ENCODE results near the gene RRP15. TPM values are rescaled to one million over a fixed set of nuclear protein-coding genes. Genes with fewer than 3 reads are reported as not detected.

The RRP15 gene, protein sequence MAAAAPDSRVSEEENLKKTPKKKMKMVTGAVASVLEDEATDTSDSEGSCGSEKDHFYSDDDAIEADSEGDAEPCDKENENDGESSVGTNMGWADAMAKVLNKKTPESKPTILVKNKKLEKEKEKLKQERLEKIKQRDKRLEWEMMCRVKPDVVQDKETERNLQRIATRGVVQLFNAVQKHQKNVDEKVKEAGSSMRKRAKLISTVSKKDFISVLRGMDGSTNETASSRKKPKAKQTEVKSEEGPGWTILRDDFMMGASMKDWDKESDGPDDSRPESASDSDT
- total RNA-seq (2012; rRNA removed): 6.3 and 8.1 TPM in 2 replicates

- Histone ChIP-seq H3K4me2 (ENCODE audit: low read length) (peak within 1 kb of the TSS; percentile 96), H3K4me3 (ENCODE audit: low read length) (peak within 1 kb of the TSS; percentile 98), H3K4me1 (ENCODE audit: control insufficient read depth, insufficient read depth, low read length) (peaks cover 9% of the 10 kb centered on the region), H3K9ac (ENCODE audit: low read depth, low read length) (peak within 1 kb of the TSS; percentile 93), H3K9me3 (replicated peaks; ENCODE audit: low read length) (no peaks in the 10 kb centered on the region), H3K27me3 (ENCODE audit: control insufficient read depth, insufficient read depth, low read length) (no peaks in the 10 kb centered on the region), H3K36me3 (ENCODE audit: insufficient read depth, low read length) (no peaks in the 10 kb centered on the region)
These were observed at the start of gene RRP15 for GRCh38 chr1:218284917-218285635. Gene RRP15, plus strand, starts transcription at chr1:218285293. Its CDS starts 24 bp downstream, at chr1:218285317.

DNA sequence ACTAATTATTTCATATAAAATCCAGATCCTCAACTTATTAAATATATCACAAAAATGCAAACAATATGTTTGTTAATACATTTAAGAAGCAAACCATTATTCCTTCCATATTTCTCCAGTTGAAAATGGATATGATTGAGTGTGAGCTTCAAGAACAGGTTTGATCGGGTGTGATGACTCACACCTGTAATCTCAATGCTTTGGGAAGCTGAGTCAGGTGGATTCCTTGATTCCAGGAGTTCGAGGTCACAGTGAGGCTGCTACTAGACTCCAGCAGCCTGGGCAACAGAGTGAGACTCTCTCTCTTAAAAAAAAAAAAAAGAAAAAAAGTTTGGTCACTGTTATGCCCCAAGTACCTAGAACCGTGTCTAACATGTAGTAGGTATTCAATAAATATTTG is 42.9 kb upstream of the RRP15 start:
- Histone ChIP-seq H3K9ac (ENCODE audit: low read depth, low read length) (no peak overlapping the region), H3K4me3 (ENCODE audit: low read length) (no peak overlapping the region), H3K9me3 (replicated peaks; ENCODE audit: low read length) (no peaks in the 10 kb centered on the region)

DNA sequence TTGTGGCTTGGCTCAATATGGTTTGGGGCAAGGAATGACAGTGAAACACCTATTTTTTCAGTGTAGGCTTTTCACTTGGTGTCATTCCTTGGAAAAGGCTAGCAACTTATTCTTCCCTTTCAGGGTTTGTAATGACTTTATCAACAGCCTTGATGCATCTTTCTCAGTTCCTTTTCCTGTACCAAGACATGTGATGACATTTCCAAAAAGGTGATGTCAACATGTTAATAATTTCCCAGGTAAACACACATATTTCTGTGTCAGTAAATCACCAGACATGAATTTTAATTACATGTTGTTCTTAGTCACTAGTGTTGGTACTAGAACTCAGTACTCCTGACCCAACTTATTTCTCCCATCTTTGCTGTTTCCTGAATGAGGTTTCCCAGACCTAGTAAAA is 37.8 kb upstream of the RRP15 start:
- Histone ChIP-seq H3K4me3 (ENCODE audit: low read length) (no peak overlapping the region), H3K27me3 (ENCODE audit: control insufficient read depth, insufficient read depth, low read length) (no peaks in the 10 kb centered on the region), H3K9me3 (replicated peaks; ENCODE audit: low read length) (no peaks in the 10 kb centered on the region), H3K36me3 (ENCODE audit: insufficient read depth, low read length) (no peaks in the 10 kb centered on the region), H3K4me1 (ENCODE audit: control insufficient read depth, insufficient read depth, low read length) (no peaks in the 10 kb centered on the region), H3K9ac (ENCODE audit: low read depth, low read length) (no peak overlapping the region), H3K4me2 (ENCODE audit: low read length) (no peak overlapping the region)

More for the DNA sequence above, 42.9 kb upstream of the RRP15 start:
- Histone ChIP-seq H3K4me1 (ENCODE audit: control insufficient read depth, insufficient read depth, low read length) (no peaks in the 10 kb centered on the region), H3K27me3 (ENCODE audit: control insufficient read depth, insufficient read depth, low read length) (no peaks in the 10 kb centered on the region), H3K36me3 (ENCODE audit: insufficient read depth, low read length) (no peaks in the 10 kb centered on the region), H3K4me2 (ENCODE audit: low read length) (no peak overlapping the region)

DNA sequence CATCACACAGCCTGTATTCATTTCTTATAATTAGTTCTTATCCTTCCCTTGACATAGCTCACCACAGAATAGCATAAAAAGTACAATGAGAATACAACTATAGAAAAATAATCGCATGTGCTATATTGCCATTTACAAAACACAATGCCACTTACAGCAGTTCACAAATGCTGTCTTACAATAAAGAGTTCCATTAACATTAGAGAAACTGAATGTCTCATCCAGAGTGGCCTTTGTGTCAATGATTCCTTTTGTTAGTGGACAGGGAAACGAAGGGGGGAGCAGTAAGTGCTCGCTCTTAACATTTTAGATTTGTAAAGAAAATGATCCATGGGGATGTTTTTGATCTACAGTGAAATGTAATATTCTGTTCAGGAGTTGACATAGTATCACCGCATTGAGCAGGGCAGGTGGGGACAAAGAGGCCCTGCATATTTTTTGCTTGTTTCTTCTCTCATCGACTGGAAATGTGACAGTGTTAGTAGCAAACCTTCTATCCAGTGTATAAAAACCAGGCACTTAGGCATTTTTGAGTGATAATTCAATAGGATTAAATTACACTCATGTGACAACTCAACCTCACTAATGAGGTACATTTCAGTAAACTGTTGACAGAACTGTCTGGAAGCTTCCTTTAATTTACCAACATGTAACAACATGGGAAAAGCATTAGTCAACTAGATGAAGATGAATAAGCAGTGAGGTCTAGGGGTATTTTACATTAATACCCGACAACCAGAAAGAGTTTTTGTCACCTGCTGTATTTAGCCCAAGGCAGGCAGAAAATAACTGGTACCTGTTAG is 35.6 kb upstream of the RRP15 start:
- Histone ChIP-seq H3K9ac (ENCODE audit: low read depth, low read length) (no peak overlapping the region), H3K36me3 (ENCODE audit: insufficient read depth, low read length) (no peaks in the 10 kb centered on the region), H3K4me2 (ENCODE audit: low read length) (no peak overlapping the region), H3K9me3 (replicated peaks; ENCODE audit: low read length) (no peaks in the 10 kb centered on the region), H3K27me3 (ENCODE audit: control insufficient read depth, insufficient read depth, low read length) (no peaks in the 10 kb centered on the region), H3K4me1 (ENCODE audit: control insufficient read depth, insufficient read depth, low read length) (no peaks in the 10 kb centered on the region), H3K4me3 (ENCODE audit: low read length) (no peak overlapping the region)

- Histone ChIP-seq H3K27me3 (ENCODE audit: control insufficient read depth, insufficient read depth, low read length) (no peaks in the 10 kb centered on the region), H3K4me3 (ENCODE audit: low read length) (no peak overlapping the region), H3K36me3 (ENCODE audit: insufficient read depth, low read length) (no peaks in the 10 kb centered on the region), H3K9ac (ENCODE audit: low read depth, low read length) (no peak overlapping the region), H3K9me3 (replicated peaks; ENCODE audit: low read length) (no peaks in the 10 kb centered on the region), H3K4me1 (ENCODE audit: control insufficient read depth, insufficient read depth, low read length) (no peaks in the 10 kb centered on the region), H3K4me2 (ENCODE audit: low read length) (no peak overlapping the region)
These were observed 34.6 kb upstream of the RRP15 start for GRCh38 chr1:218250492-218250891.

GRCh38 chr1:218254296-218254946 is 30.7 kb upstream of the RRP15 start:
- Histone ChIP-seq H3K27me3 (ENCODE audit: control insufficient read depth, insufficient read depth, low read length) (no peaks in the 10 kb centered on the region), H3K4me2 (ENCODE audit: low read length) (no peak overlapping the region), H3K4me1 (ENCODE audit: control insufficient read depth, insufficient read depth, low read length) (no peaks in the 10 kb centered on the region), H3K9ac (ENCODE audit: low read depth, low read length) (no peak overlapping the region), H3K36me3 (ENCODE audit: insufficient read depth, low read length) (no peaks in the 10 kb centered on the region), H3K9me3 (replicated peaks; ENCODE audit: low read length) (no peaks in the 10 kb centered on the region), H3K4me3 (ENCODE audit: low read length) (no peak overlapping the region)

GRCh38 chr1:218255090-218255489 is 30.0 kb upstream of the RRP15 start:
- Histone ChIP-seq H3K27me3 (ENCODE audit: control insufficient read depth, insufficient read depth, low read length) (no peaks in the 10 kb centered on the region), H3K4me2 (ENCODE audit: low read length) (no peak overlapping the region), H3K4me1 (ENCODE audit: control insufficient read depth, insufficient read depth, low read length) (no peaks in the 10 kb centered on the region), H3K9me3 (replicated peaks; ENCODE audit: low read length) (no peaks in the 10 kb centered on the region), H3K4me3 (ENCODE audit: low read length) (no peak overlapping the region), H3K36me3 (ENCODE audit: insufficient read depth, low read length) (no peaks in the 10 kb centered on the region), H3K9ac (ENCODE audit: low read depth, low read length) (no peak overlapping the region)

GRCh38 chr1:218257371-218257770 is 27.7 kb upstream of the RRP15 start:
- no peak overlapping the region for H3K9ac ChIP-seq (ENCODE audit: low read depth, low read length)
- no peak overlapping the region for H3K4me2 ChIP-seq (ENCODE audit: low read length)
- H3K4me1 ChIP-seq (ENCODE audit: control insufficient read depth, insufficient read depth, low read length): no peaks in the 10 kb centered on the region
- H3K4me3 ChIP-seq (ENCODE audit: low read length): no peak overlapping the region
- no peaks in the 10 kb centered on the region for H3K36me3 ChIP-seq (ENCODE audit: insufficient read depth, low read length)
- H3K27me3 ChIP-seq (ENCODE audit: control insufficient read depth, insufficient read depth, low read length): no peaks in the 10 kb centered on the region
- no peaks in the 10 kb centered on the region for H3K9me3 ChIP-seq (replicated peaks; ENCODE audit: low read length)

DNA sequence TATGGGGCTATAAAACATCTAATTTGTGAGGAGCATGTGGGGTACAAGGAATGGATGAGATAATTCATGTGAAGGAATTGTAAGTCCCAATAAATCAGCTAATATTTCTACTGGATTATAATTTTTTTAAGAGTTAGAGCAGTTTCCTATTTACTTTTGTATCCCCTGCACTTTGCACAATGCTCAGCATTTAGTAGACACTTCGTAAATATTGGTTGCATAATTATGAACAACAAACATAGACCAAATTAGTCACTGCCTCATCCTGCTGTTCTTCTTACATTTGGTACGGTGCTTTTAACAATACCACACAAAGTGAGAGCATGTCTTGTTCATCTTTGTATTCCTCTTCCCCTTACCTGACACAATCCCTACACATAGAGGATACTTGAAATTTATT is 27.1 kb upstream of the RRP15 start:
- H3K4me3 ChIP-seq (ENCODE audit: low read length): no peak overlapping the region

DNA sequence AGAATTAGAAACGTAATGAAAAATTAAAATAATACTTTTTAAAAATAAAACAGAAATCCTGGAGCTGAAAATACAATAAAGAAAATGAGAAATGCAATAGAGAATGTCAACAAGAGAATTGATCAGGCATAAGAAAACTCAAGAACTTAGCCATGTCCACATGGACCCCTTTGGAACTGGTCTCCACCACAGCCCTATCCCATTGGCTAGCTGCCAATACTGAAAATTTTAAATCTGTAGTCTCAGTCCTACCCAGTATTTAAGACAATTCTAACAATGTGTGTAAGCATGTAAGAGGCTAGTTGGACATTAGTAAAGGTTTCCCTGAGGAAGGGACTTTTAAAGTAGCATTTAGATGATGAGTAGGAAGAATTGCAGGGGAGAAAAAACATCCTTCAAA is 25.8 kb upstream of the RRP15 start:
- H3K27me3 ChIP-seq (ENCODE audit: control insufficient read depth, insufficient read depth, low read length): no peaks in the 10 kb centered on the region
- H3K9ac ChIP-seq (ENCODE audit: low read depth, low read length): no peak overlapping the region
- H3K4me3 ChIP-seq (ENCODE audit: low read length): no peak overlapping the region
- H3K9me3 ChIP-seq (replicated peaks; ENCODE audit: low read length): no peaks in the 10 kb centered on the region
- H3K4me1 ChIP-seq (ENCODE audit: control insufficient read depth, insufficient read depth, low read length): no peaks in the 10 kb centered on the region
- no peak overlapping the region for H3K4me2 ChIP-seq (ENCODE audit: low read length)
- no peaks in the 10 kb centered on the region for H3K36me3 ChIP-seq (ENCODE audit: insufficient read depth, low read length)

More for the DNA sequence above, 27.1 kb upstream of the RRP15 start:
- no peaks in the 10 kb centered on the region for H3K9me3 ChIP-seq (replicated peaks; ENCODE audit: low read length)
- no peaks in the 10 kb centered on the region for H3K36me3 ChIP-seq (ENCODE audit: insufficient read depth, low read length)
- H3K4me2 ChIP-seq (ENCODE audit: low read length): no peak overlapping the region
- H3K9ac ChIP-seq (ENCODE audit: low read depth, low read length): no peak overlapping the region
- no peaks in the 10 kb centered on the region for H3K4me1 ChIP-seq (ENCODE audit: control insufficient read depth, insufficient read depth, low read length)
- H3K27me3 ChIP-seq (ENCODE audit: control insufficient read depth, insufficient read depth, low read length): no peaks in the 10 kb centered on the region

GRCh38 chr1:218259800-218260199 is 25.3 kb upstream of the RRP15 start:
- H3K4me1 ChIP-seq (ENCODE audit: control insufficient read depth, insufficient read depth, low read length): no peaks in the 10 kb centered on the region
- H3K4me2 ChIP-seq (ENCODE audit: low read length): no peak overlapping the region
- no peak overlapping the region for H3K4me3 ChIP-seq (ENCODE audit: low read length)
- H3K9me3 ChIP-seq (replicated peaks; ENCODE audit: low read length): no peaks in the 10 kb centered on the region
- H3K9ac ChIP-seq (ENCODE audit: low read depth, low read length): no peak overlapping the region
- no peaks in the 10 kb centered on the region for H3K36me3 ChIP-seq (ENCODE audit: insufficient read depth, low read length)
- no peaks in the 10 kb centered on the region for H3K27me3 ChIP-seq (ENCODE audit: control insufficient read depth, insufficient read depth, low read length)

Data from skeletal muscle satellite cell (primary cell).